ENCODE measurements around the gene PLCXD1.

- TF ChIP-seq FOXK2 (IDR thresholded peaks at IDR 0.05): no peak
- no peak for TF ChIP-seq SP1 (IDR thresholded peaks at IDR 0.05)
- no peak for TF ChIP-seq FOXM1 (IDR thresholded peaks at IDR 0.05; ENCODE audit: borderline replicate concordance)
- TF ChIP-seq TARDBP (IDR thresholded peaks at IDR 0.05): no peak
- TF ChIP-seq FOXA1 (IDR thresholded peaks at IDR 0.05): no peak
- TF ChIP-seq NFRKB (IDR thresholded peaks at IDR 0.05): no peak
- no peak for TF ChIP-seq LEF1 (IDR thresholded peaks at IDR 0.05; ENCODE audit: borderline replicate concordance)
- TF ChIP-seq ZNF384 (IDR thresholded peaks at IDR 0.05): no peak
Observed at GRCh38 chrX:317424-318067, 36.4 kb downstream of the PLCXD1 start.
